ENCODE measurements around the gene KIAA1755.

The KIAA1755 gene

DNA sequence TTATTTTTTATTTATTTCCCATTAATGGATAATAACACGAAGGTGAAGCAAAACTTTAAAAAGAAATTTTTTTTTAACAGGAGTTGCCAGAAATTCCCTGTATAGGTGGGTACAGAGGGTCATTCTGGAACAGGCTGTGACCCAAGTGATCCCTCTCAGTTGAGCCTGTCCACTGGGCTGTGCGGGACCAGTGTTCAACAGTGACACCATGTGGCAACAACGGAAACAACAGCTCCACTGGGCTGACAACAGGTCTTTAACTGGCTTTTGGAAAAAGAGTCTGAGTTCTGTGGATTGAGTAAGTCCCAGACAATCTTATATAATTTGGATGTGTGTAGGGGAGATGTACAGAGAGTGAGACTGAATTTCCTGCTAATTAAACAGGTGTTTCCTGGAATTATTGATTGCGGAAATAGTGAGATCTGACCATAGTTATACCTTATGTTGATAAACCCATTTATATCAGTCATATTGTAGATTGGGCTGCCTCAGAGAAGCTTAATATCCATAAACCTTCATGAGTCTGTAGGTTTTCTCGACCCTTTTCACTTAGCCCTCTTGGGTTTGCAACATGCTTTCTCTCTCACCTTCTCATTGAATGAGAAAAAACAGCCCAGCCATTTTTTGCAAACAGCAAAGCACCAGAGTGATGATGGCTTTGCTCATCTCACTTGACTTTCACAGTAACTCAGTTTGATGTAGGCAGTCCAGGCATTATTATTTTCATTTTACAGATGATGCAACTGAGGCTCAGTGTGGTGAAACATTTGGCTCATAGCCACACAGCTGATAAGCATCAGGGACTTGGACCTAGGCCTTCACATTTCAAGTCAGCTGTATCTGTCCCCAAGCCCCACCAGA is 17.5 kb downstream of the KIAA1755 start:
- H3K4me3 Mint-ChIP-seq, result no peak overlapping the region
- H3K27ac Mint-ChIP-seq, result no peak overlapping the region
- peaks cover 12% of the 10 kb centered on the region for H3K9me3 Mint-ChIP-seq (ENCODE audit: low read depth)
- no peaks in the 10 kb centered on the region for H3K4me1 Mint-ChIP-seq (ENCODE audit: low read depth)
- H3K36me3 Mint-ChIP-seq, result no peaks in the 10 kb centered on the region
- peaks cover 3% of the 10 kb centered on the region for H3K27me3 Mint-ChIP-seq

- peaks cover 1% of the 10 kb centered on the region for H3K27me3 Mint-ChIP-seq
- no peak overlapping the region for H3K4me3 Mint-ChIP-seq
- no peaks in the 10 kb centered on the region for H3K36me3 Mint-ChIP-seq
- H3K9me3 Mint-ChIP-seq (ENCODE audit: low read depth), result peaks cover 12% of the 10 kb centered on the region
- no peak overlapping the region for H3K27ac Mint-ChIP-seq
- H3K4me1 Mint-ChIP-seq (ENCODE audit: low read depth), result no peaks in the 10 kb centered on the region
Measured at GRCh38 chr20:38241201-38241600, 19.3 kb downstream of the KIAA1755 start.

- Mint-ChIP-seq H3K4me3 (no peak overlapping the region), H3K4me1 (ENCODE audit: low read depth) (no peaks in the 10 kb centered on the region), H3K27ac (no peak overlapping the region), H3K36me3 (no peaks in the 10 kb centered on the region), H3K27me3 (peaks cover 1% of the 10 kb centered on the region), H3K9me3 (ENCODE audit: low read depth) (peaks cover 12% of the 10 kb centered on the region)
Measured at GRCh38 chr20:38239441-38239840, 21.1 kb downstream of the KIAA1755 start.

- Mint-ChIP-seq H3K36me3 (no peaks in the 10 kb centered on the region), H3K27ac (no peak overlapping the region), H3K4me1 (ENCODE audit: low read depth) (no peaks in the 10 kb centered on the region), H3K4me3 (no peak overlapping the region), H3K9me3 (ENCODE audit: low read depth) (peaks cover 12% of the 10 kb centered on the region), H3K27me3 (peaks cover 1% of the 10 kb centered on the region)
Measured at GRCh38 chr20:38238829-38239228, 21.7 kb downstream of the KIAA1755 start.

- no peaks in the 10 kb centered on the region for H3K36me3 Mint-ChIP-seq
- H3K9me3 Mint-ChIP-seq (ENCODE audit: low read depth), result peaks cover 4% of the 10 kb centered on the region
- no peak overlapping the region for H3K4me3 Mint-ChIP-seq
- H3K27ac Mint-ChIP-seq, result no peak overlapping the region
- no peaks in the 10 kb centered on the region for H3K4me1 Mint-ChIP-seq (ENCODE audit: low read depth)
- H3K27me3 Mint-ChIP-seq, result peaks cover 3% of the 10 kb centered on the region
Measured at GRCh38 chr20:38237381-38237780, 23.2 kb downstream of the KIAA1755 start.

GRCh38 chr20:38231531-38232121 is 28.9 kb downstream of the KIAA1755 start:
- Mint-ChIP-seq H3K27me3 (peaks cover 11% of the 10 kb centered on the region), H3K4me3 (no peak overlapping the region), H3K4me1 (ENCODE audit: low read depth) (no peaks in the 10 kb centered on the region), H3K36me3 (no peaks in the 10 kb centered on the region), H3K9me3 (ENCODE audit: low read depth) (no peaks in the 10 kb centered on the region), H3K27ac (no peak overlapping the region)

DNA sequence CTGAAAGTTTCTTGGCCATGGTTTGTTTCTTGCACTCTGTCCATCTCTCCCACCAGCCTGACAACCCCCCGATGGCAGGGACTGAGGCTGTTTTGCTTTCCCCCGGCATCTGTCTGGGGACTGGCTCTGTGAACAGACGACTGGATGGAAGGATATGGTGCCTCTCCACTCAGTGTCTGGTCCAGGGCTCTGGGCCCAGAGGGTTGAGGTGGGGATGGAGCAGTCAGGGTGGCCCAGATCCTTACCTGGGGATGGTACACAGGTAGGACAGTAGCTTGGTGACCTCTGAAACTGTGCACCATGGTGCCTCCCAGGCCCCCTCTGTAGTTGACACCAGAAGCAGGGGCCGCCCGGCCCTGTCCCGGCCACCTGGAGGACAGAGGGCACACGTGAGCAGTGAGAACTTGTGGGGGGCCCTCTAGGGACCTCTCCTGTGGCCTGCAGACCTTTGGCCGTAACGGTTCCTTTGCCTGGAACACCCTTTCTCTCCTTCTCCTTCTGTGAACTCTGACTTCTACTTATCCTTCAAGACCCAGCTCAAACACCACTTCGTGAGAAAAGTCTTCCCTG is 29.5 kb downstream of the KIAA1755 start:
- H3K4me3 Mint-ChIP-seq, result no peak overlapping the region
- H3K27me3 Mint-ChIP-seq, result peaks cover 11% of the 10 kb centered on the region
- H3K27ac Mint-ChIP-seq, result no peak overlapping the region
- H3K9me3 Mint-ChIP-seq (ENCODE audit: low read depth), result no peaks in the 10 kb centered on the region
- H3K4me1 Mint-ChIP-seq (ENCODE audit: low read depth), result no peaks in the 10 kb centered on the region
- H3K36me3 Mint-ChIP-seq, result no peaks in the 10 kb centered on the region

DNA sequence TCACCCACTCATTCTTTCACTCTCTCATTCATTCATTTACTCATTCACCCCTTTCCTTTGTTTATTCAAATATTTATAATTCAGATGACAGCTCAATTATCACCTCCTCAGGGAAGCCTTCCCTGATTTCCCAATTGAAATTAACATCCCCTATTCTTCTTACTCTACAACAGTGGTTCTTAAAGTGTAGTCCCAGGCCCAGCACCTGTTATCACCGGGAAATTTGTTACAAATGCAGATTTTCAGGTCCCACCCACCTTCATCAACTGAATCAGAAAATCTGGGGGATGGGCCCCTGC is 30.3 kb downstream of the KIAA1755 start:
- H3K36me3 Mint-ChIP-seq, result no peaks in the 10 kb centered on the region
- no peak overlapping the region for H3K27ac Mint-ChIP-seq
- H3K4me3 Mint-ChIP-seq, result no peak overlapping the region
- H3K27me3 Mint-ChIP-seq, result peaks cover 11% of the 10 kb centered on the region
- H3K9me3 Mint-ChIP-seq (ENCODE audit: low read depth), result no peaks in the 10 kb centered on the region
- H3K4me1 Mint-ChIP-seq (ENCODE audit: low read depth), result no peaks in the 10 kb centered on the region

- H3K27ac Mint-ChIP-seq, result no peak overlapping the region
- H3K4me1 Mint-ChIP-seq (ENCODE audit: low read depth), result no peaks in the 10 kb centered on the region
- H3K27me3 Mint-ChIP-seq, result peaks cover 11% of the 10 kb centered on the region
- H3K9me3 Mint-ChIP-seq (ENCODE audit: low read depth), result no peaks in the 10 kb centered on the region
- H3K4me3 Mint-ChIP-seq, result no peak overlapping the region
- no peaks in the 10 kb centered on the region for H3K36me3 Mint-ChIP-seq
Measured at GRCh38 chr20:38229376-38230252, 30.9 kb downstream of the KIAA1755 start.

DNA sequence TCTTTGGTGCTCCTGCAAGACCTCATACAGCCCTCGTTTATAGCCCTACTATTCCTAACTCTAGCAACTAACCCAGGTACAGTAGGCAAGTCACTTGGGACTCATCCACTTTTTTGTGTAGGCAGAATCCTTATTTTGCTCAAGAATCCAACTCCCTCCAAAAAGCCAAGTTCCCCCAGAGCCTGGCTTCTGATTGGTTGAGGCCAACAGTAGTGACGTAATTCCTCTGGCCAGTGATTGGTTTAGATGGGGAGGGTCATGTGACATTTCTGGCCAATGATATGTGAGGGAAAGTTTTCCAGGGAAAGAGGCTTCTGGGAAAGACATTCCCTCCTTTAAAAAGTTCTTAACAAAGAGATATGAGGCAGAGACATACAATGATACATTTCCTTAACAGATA is 32.1 kb downstream of the KIAA1755 start:
- Mint-ChIP-seq H3K36me3 (no peaks in the 10 kb centered on the region), H3K4me3 (no peak overlapping the region), H3K27me3 (peaks cover 11% of the 10 kb centered on the region), H3K27ac (no peak overlapping the region), H3K9me3 (ENCODE audit: low read depth) (no peaks in the 10 kb centered on the region), H3K4me1 (ENCODE audit: low read depth) (no peaks in the 10 kb centered on the region)

- Mint-ChIP-seq H3K9me3 (ENCODE audit: low read depth) (no peaks in the 10 kb centered on the region), H3K27ac (no peak overlapping the region), H3K36me3 (no peaks in the 10 kb centered on the region), H3K4me1 (ENCODE audit: low read depth) (no peaks in the 10 kb centered on the region), H3K27me3 (peaks cover 11% of the 10 kb centered on the region), H3K4me3 (no peak overlapping the region)
Measured at GRCh38 chr20:38227420-38228360, 32.8 kb downstream of the KIAA1755 start.

DNA sequence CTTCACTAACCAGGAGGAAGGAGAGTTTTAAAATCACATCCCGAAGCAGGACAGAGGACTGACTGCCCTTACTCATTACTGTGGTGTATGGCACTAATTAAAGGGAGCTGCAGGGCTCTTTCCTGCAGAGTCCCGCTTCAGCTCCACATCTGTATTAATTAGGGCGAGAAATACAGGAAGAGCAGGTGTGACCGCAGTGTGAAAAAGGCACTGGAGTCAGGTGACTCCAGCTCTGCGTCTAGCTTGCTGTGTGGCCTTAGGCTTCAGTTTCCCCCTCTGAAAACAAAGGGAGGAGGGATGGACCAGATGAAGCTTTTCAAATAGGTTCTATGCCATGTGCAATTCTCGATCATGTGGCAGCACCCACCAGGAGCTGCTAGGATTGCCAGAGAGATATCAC is 34.0 kb downstream of the KIAA1755 start:
- Mint-ChIP-seq H3K27me3 (peaks cover 9% of the 10 kb centered on the region), H3K4me3 (no peak overlapping the region), H3K27ac (no peak overlapping the region), H3K4me1 (ENCODE audit: low read depth) (no peaks in the 10 kb centered on the region), H3K9me3 (ENCODE audit: low read depth) (no peaks in the 10 kb centered on the region), H3K36me3 (no peaks in the 10 kb centered on the region)

DNA sequence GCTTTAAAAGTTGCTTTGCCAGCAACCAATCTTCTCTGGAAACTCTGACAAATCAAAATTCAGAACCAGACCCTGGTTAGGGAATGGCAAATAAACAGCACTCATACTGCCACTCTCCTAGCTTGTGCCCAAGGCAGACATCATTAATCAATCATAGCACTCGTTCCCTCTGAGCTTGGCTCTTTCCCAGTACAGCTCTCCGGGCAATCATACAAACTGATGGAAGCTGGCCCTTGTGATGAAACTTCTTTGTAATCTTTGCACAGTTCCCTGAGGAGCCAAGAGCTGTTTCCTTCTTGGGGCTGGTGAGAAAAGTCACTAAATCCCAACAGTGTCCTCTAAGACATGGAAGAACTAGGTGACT is 34.7 kb downstream of the KIAA1755 start:
- no peak overlapping the region for H3K4me3 Mint-ChIP-seq
- H3K4me1 Mint-ChIP-seq (ENCODE audit: low read depth), result no peaks in the 10 kb centered on the region
- no peaks in the 10 kb centered on the region for H3K36me3 Mint-ChIP-seq
- H3K9me3 Mint-ChIP-seq (ENCODE audit: low read depth), result no peaks in the 10 kb centered on the region
- peaks cover 6% of the 10 kb centered on the region for H3K27me3 Mint-ChIP-seq
- no peak overlapping the region for H3K27ac Mint-ChIP-seq

- Mint-ChIP-seq H3K27ac (no peak overlapping the region), H3K9me3 (ENCODE audit: low read depth) (no peaks in the 10 kb centered on the region), H3K27me3 (peaks cover 4% of the 10 kb centered on the region), H3K4me3 (no peak overlapping the region), H3K4me1 (ENCODE audit: low read depth) (no peaks in the 10 kb centered on the region), H3K36me3 (no peaks in the 10 kb centered on the region)
Measured at GRCh38 chr20:38225240-38225899, 35.2 kb downstream of the KIAA1755 start.
